ENCODE results near the gene TRAF3IP3. TPM values are rescaled to one million over a fixed set of nuclear protein-coding genes. Genes with fewer than 3 reads are reported as not detected.

The TRAF3IP3 gene
- total RNA-seq, 2 donors from 2014 or later, result 127 to 157 TPM

- no peak for DNase-seq
- Mint-ChIP-seq H3K4me3 (no peak overlapping the region), H3K36me3 (ENCODE audit: insufficient read depth in 2 of 2) (peaks cover 11 to 51% of the 10 kb centered on the region in 2 donors), H3K27ac (no peak overlapping the region), H3K4me1 (ENCODE audit: low read depth) (peaks cover 80% of the 10 kb centered on the region), H3K9me3 (no peaks in the 10 kb centered on the region), H3K27me3 (ENCODE audit: low read depth) (no peaks in the 10 kb centered on the region)
- ATAC-seq (replicated peaks in 1 of 2), result no peak
Measured at GRCh38 chr1:209831615-209832014, 75.8 kb downstream of the TRAF3IP3 start.

Other genes with a start within 250 kb of the TRAF3IP3 start
- under 1 TPM; 0.43 to 0.63 TPM for gene CAMK1G, start 172.3 kb upstream of the TRAF3IP3 start, total RNA-seq
- gene LAMB3, start 103.6 kb upstream of the TRAF3IP3 start, total RNA-seq, result 10 to 100 TPM in 1 of 2 donors, 1 to 10 TPM in 1; 5.9 to 26.0 TPM
- 10 to 100 TPM in 1 of 2 donors, 1 to 10 TPM in 1; 9.6 to 25.9 TPM for gene G0S2, start 80.6 kb upstream of the TRAF3IP3 start, total RNA-seq
- 1 to 10 TPM; 2.1 to 3.1 TPM for gene HSD11B1, start 51.2 kb upstream of the TRAF3IP3 start, total RNA-seq
- 1 to 10 TPM; 2.8 to 3.3 TPM for gene C1orf74, start 28.5 kb downstream of the TRAF3IP3 start, total RNA-seq
- 1 to 10 TPM in 1 of 2 donors, under 1 TPM in 1; 0.49 to 2.3 TPM for gene IRF6, start 50.1 kb downstream of the TRAF3IP3 start, total RNA-seq
- gene UTP25, start 71.9 kb downstream of the TRAF3IP3 start, total RNA-seq, result 10 to 100 TPM; 11.5 to 11.9 TPM
- gene SYT14, start 182.2 kb downstream of the TRAF3IP3 start, total RNA-seq, result not detected

Measured in activated T-cell treated with anti-CD3 and anti-CD28 coated beads, Interleukin-2, amount 50 U/mL, for 72 hours (primary cell).